DND-41 (cell line): Measurements from ENCODE around the gene SLC35F4.

Source experiments
- ATAC-seq: fragments of 200-7000 bp; cut with Tn5 transposase; 3 replicates; pipeline ENCODE4 v1.9.1; 2021; ENCODE audit warnings: low read depth; ENCODE audit not compliant: insufficient read depth
- DNase-seq: peaks from one replicate; pipeline ENCODE4 v3.0.0-alpha.2; 2020
- H2AFZ ChIP-seq: 2 replicates; pipeline ENCODE4 v1.6.0; 2012; ENCODE audit warnings: low read depth, low read length
- H3K27ac ChIP-seq: 2 replicates; pipeline ENCODE4 v1.5.1; 2012; ENCODE audit warnings: low read length, inconsistent platforms
- H3K27me3 ChIP-seq: fragments of 200-600 bp; sonication (generic); 2 replicates; pipeline ENCODE4 v1.6.0; 2012; ENCODE audit warnings: low read length, mild to moderate bottlenecking, inconsistent platforms; ENCODE audit not compliant: insufficient read depth, poor library complexity
- H3K36me3 ChIP-seq: 2 replicates; pipeline ENCODE4 v1.5.1; 2012; ENCODE audit warnings: low read length, inconsistent platforms; ENCODE audit not compliant: insufficient read depth
- H3K4me1 ChIP-seq: 2 replicates; pipeline ENCODE4 v1.5.1; 2012; ENCODE audit warnings: mild to moderate bottlenecking, low read length; ENCODE audit not compliant: insufficient read depth
- H3K4me2 ChIP-seq: 2 replicates; pipeline ENCODE4 v1.6.0; 2012; ENCODE audit warnings: mild to moderate bottlenecking, moderate library complexity, low read length, inconsistent platforms; ENCODE audit not compliant: insufficient read depth
- H3K4me3 ChIP-seq, 2 experiments: fragments of 200-600 bp in 1 of 2; shearing (Covaris generic) in 1 of 2; 2 replicates each; pipeline ENCODE4 v1.5.1; 2012 to 2016; ENCODE audit warnings: inconsistent platforms in 2 of 2, low read length in 2 of 2, mild to moderate bottlenecking in 2 of 2, low read depth in 1 of 2, moderate library complexity in 1 of 2
- H3K79me2 ChIP-seq: 2 replicates; pipeline ENCODE4 v1.6.0; 2012; ENCODE audit warnings: low read length, inconsistent platforms; ENCODE audit not compliant: insufficient read depth
- H3K9ac ChIP-seq: 2 replicates; pipeline ENCODE4 v1.6.0; 2012; ENCODE audit warnings: low read depth, mild to moderate bottlenecking, inconsistent platforms, low read length, moderate library complexity
- H3K9me3 ChIP-seq: 2 replicates; pipeline ENCODE4 v1.5.1; 2012; ENCODE audit warnings: low read length, moderate library complexity, mild to moderate bottlenecking, inconsistent platforms; ENCODE audit not compliant: insufficient read depth, severe bottlenecking
- H4K20me1 ChIP-seq: 2 replicates; pipeline ENCODE4 v1.6.0; 2012; ENCODE audit warnings: low read length; ENCODE audit not compliant: insufficient read depth
- EZH2 ChIP-seq: IDR thresholded peaks from 3 replicates; pipeline ENCODE4 v1.6.1; 2012; ENCODE audit warnings: borderline replicate concordance, low read depth, mild to moderate bottlenecking, moderate library complexity, low read length, inconsistent platforms; ENCODE audit not compliant: severe bottlenecking
- TF ChIP-seq, protein P1 (sequence below): IDR thresholded peaks from 2 replicates; pipeline ENCODE4 v1.5.1; 2012; ENCODE audit warnings: borderline replicate concordance, low read length, moderate library complexity, mild to moderate bottlenecking; ENCODE audit not compliant: poor library complexity, severe bottlenecking; ENCODE audit errors: extremely low read depth

Gene SLC35F4

DNA sequence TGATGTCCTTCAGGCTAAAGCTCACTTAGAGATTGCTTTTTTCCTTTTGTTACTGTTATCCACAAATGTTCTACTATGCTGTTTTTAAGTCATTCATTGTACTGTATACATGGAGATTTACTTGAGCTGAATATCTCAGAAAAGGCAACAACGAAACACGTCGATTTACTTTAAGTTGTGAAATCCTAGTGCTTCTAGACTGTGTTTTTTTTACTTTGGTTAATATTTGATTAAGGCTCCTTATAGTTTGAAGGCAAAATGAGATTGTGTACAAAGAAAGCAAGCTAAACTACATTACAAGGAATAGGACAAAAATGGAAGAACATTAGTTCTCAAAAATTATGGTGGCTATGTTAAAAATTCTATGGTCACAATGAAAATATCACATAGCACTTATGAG lies 114.5 kb downstream of the SLC35F4 start:
- no peak for DNase-seq
- no peak overlapping the region for H2AFZ ChIP-seq
- H3K27ac ChIP-seq, result no peak overlapping the region
- no peaks in the 10 kb centered on the region for H3K79me2 ChIP-seq
- H3K36me3 ChIP-seq, result no peaks in the 10 kb centered on the region
- peaks cover 2% of the 10 kb centered on the region for H3K27me3 ChIP-seq
- no peak overlapping the region for H3K4me3 ChIP-seq
- no peak overlapping the region for H3K4me2 ChIP-seq
- TF ChIP-seq EZH2, result no peak
- TF ChIP-seq, protein P1, sequence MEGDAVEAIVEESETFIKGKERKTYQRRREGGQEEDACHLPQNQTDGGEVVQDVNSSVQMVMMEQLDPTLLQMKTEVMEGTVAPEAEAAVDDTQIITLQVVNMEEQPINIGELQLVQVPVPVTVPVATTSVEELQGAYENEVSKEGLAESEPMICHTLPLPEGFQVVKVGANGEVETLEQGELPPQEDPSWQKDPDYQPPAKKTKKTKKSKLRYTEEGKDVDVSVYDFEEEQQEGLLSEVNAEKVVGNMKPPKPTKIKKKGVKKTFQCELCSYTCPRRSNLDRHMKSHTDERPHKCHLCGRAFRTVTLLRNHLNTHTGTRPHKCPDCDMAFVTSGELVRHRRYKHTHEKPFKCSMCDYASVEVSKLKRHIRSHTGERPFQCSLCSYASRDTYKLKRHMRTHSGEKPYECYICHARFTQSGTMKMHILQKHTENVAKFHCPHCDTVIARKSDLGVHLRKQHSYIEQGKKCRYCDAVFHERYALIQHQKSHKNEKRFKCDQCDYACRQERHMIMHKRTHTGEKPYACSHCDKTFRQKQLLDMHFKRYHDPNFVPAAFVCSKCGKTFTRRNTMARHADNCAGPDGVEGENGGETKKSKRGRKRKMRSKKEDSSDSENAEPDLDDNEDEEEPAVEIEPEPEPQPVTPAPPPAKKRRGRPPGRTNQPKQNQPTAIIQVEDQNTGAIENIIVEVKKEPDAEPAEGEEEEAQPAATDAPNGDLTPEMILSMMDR, result no peak
- H3K9ac ChIP-seq, result no peak overlapping the region
- ATAC-seq, result no peak
- no peaks in the 10 kb centered on the region for H3K9me3 ChIP-seq
- no peaks in the 10 kb centered on the region for H3K4me1 ChIP-seq
- no peaks in the 10 kb centered on the region for H4K20me1 ChIP-seq

DNA sequence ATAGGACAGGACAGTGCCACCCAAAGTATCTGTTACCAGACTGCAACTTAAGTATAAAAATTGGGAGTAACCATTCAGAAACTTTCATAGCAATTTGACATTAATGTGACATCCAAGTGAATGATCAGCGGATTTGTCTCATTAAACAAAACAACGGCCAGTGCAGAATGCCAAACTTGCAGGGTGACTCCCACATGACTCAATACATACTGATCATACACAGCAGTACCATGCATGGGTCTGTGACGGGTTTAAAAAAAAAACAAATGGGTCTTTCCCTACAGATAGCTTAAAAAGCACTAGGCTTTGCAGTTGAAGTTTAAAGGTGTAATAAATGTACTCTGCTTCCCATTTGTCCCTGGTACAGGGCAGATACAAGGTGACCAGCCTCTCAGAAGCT lies 116.6 kb downstream of the SLC35F4 start:
- TF ChIP-seq, protein P1, result no peak
- no peak for TF ChIP-seq EZH2
- peaks cover 2% of the 10 kb centered on the region for H3K27me3 ChIP-seq
- no peaks in the 10 kb centered on the region for H3K9me3 ChIP-seq
- DNase-seq, result no peak
- H2AFZ ChIP-seq, result no peak overlapping the region
- no peak overlapping the region for H3K4me3 ChIP-seq
- no peaks in the 10 kb centered on the region for H3K4me1 ChIP-seq
- H3K79me2 ChIP-seq, result no peaks in the 10 kb centered on the region
- no peaks in the 10 kb centered on the region for H4K20me1 ChIP-seq
- H3K27ac ChIP-seq, result no peak overlapping the region
- H3K9ac ChIP-seq, result no peak overlapping the region
- no peak for ATAC-seq
- no peak overlapping the region for H3K4me2 ChIP-seq
- H3K36me3 ChIP-seq, result no peaks in the 10 kb centered on the region

DNA sequence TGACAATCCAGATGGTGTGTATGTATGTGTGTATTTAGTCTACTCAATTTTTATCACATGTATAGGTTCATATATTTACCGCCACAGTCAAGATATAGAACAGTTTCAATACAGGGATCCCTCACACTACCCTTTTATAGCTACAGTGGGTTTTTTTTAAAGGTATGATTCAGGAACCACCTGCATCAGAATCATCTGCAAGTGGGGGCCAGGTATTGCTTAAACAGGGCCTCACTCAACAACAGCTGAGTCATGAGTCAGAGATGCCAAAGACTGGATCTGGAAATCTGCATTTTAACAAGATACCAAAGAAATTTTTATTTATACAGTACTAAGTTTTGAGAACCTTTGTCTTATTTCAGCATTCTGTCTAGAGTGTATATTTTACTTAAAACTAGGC lies 117.6 kb downstream of the SLC35F4 start:
- no peak for ATAC-seq
- Histone ChIP-seq H3K4me1 (no peaks in the 10 kb centered on the region), H3K36me3 (no peaks in the 10 kb centered on the region), H2AFZ (no peak overlapping the region), H3K79me2 (no peaks in the 10 kb centered on the region), H3K4me2 (no peak overlapping the region), H3K9me3 (no peaks in the 10 kb centered on the region), H3K27ac (no peak overlapping the region), H3K27me3 (peaks cover 2% of the 10 kb centered on the region), H3K9ac (no peak overlapping the region), H4K20me1 (no peaks in the 10 kb centered on the region), H3K4me3 (no peak overlapping the region)
- no peak for DNase-seq
- TF ChIP-seq EZH2, result no peak
- TF ChIP-seq, protein P1, result no peak

DNA sequence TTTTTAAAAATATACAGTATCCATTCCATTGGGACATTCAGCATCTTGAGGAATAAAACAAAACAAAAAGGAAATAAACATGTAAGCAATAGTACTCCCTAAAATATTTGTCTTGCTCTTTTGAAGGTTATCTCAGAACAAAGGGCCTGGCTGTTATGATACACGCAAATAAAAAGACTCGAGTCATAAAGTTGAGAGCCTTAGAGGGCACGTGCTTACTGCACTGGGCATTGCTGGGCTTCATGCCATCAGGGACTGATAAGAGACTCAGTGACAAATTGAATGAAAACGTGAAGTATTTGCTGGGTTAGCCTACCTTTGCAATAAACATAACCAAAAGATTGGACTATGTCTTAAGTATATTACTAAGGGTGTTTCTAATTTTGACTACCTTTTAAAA lies 118.9 kb downstream of the SLC35F4 start:
- Histone ChIP-seq H3K36me3 (no peaks in the 10 kb centered on the region), H3K79me2 (no peaks in the 10 kb centered on the region), H2AFZ (no peak overlapping the region), H3K27ac (no peak overlapping the region), H3K9me3 (no peaks in the 10 kb centered on the region), H3K27me3 (peaks cover 2% of the 10 kb centered on the region), H4K20me1 (no peaks in the 10 kb centered on the region), H3K9ac (no peak overlapping the region), H3K4me2 (no peak overlapping the region), H3K4me3 (no peak overlapping the region), H3K4me1 (no peaks in the 10 kb centered on the region)
- ATAC-seq, result no peak
- DNase-seq, result no peak
- TF ChIP-seq, protein P1, result no peak
- TF ChIP-seq EZH2, result no peak
